MG63 (cell line): ENCODE measurements around the gene EMC8. TPM values are rescaled to one million over a fixed set of nuclear protein-coding genes. Genes with fewer than 3 reads are reported as not detected.

Source experiments
- DNase-seq: peaks from one replicate; pipeline ENCODE4 v3.0.0-alpha.2; 2020
- H3K27me3 ChIP-seq: fragments of 250-450 bp; sonication (Bioruptor Pico); 2 replicates; pipeline ENCODE4 v1.5.1; 2020; ENCODE audit warnings: mild to moderate bottlenecking, moderate library complexity
- H3K36me3 ChIP-seq: fragments of 250-450 bp; sonication (Bioruptor Pico); 2 replicates; pipeline ENCODE4 v1.5.1; 2020; ENCODE audit warnings: mild to moderate bottlenecking, moderate library complexity
- H3K4me3 ChIP-seq: fragments of 250-450 bp; sonication (Bioruptor Pico); 2 replicates; pipeline ENCODE4 v1.5.1; 2020; ENCODE audit warnings: mild to moderate bottlenecking, moderate library complexity
- H3K9me3 ChIP-seq: fragments of 250-450 bp; sonication (Bioruptor Pico); 2 replicates; pipeline ENCODE4 v1.5.1; 2020; ENCODE audit warnings: mild to moderate bottlenecking, moderate library complexity
- total RNA-seq: library from RNA; depleted of rRNA; stranded (reverse); fragments of >200 nt; shearing (Covaris generic); gene quantifications from 2 replicates; pipeline ENCODE4 v1.2.3, GENCODE V29; 2014; ENCODE audit warnings: low replicate concordance; rRNA removed

EMC8 gene
- total RNA-seq, 1 experiment from 2014 or later, result 46.4 TPM

- H3K27me3 ChIP-seq, result no peaks in the 10 kb centered on the region
- H3K36me3 ChIP-seq, result no peaks in the 10 kb centered on the region
- H3K4me3 ChIP-seq, result no peak overlapping the region
- H3K9me3 ChIP-seq, result no peaks in the 10 kb centered on the region
- DNase-seq, result no peak
Observed at GRCh38 chr16:85738923-85739715, 60.2 kb downstream of the EMC8 start.

- Histone ChIP-seq H3K36me3 (no peaks in the 10 kb centered on the region), H3K27me3 (no peaks in the 10 kb centered on the region), H3K9me3 (no peaks in the 10 kb centered on the region), H3K4me3 (no peak overlapping the region)
- DNase-seq, result no peak
Observed at GRCh38 chr16:85736921-85737320, 62.4 kb downstream of the EMC8 start.

- Histone ChIP-seq H3K9me3 (no peaks in the 10 kb centered on the region), H3K36me3 (no peaks in the 10 kb centered on the region), H3K27me3 (no peaks in the 10 kb centered on the region), H3K4me3 (no peak overlapping the region)
- DNase-seq, result no peak
Observed at GRCh38 chr16:85735946-85736345, 63.4 kb downstream of the EMC8 start.

GRCh38 chr16:85735225-85735635 lies 64.1 kb downstream of the EMC8 start:
- DNase-seq, result no peak
- Histone ChIP-seq H3K9me3 (no peaks in the 10 kb centered on the region), H3K36me3 (no peaks in the 10 kb centered on the region), H3K27me3 (no peaks in the 10 kb centered on the region), H3K4me3 (no peak overlapping the region)

- no peaks in the 10 kb centered on the region for H3K36me3 ChIP-seq
- no peak for DNase-seq
- no peaks in the 10 kb centered on the region for H3K27me3 ChIP-seq
- H3K9me3 ChIP-seq, result no peaks in the 10 kb centered on the region
- H3K4me3 ChIP-seq, result no peak overlapping the region
Observed at GRCh38 chr16:85734311-85735017, 64.9 kb downstream of the EMC8 start.

GRCh38 chr16:85733839-85734170 lies 65.5 kb downstream of the EMC8 start:
- no peaks in the 10 kb centered on the region for H3K36me3 ChIP-seq
- no peak for DNase-seq
- H3K4me3 ChIP-seq, result no peak overlapping the region
- H3K9me3 ChIP-seq, result no peaks in the 10 kb centered on the region
- no peaks in the 10 kb centered on the region for H3K27me3 ChIP-seq

GRCh38 chr16:85733155-85733838 lies 66.0 kb downstream of the EMC8 start:
- H3K4me3 ChIP-seq, result no peak overlapping the region
- H3K27me3 ChIP-seq, result no peaks in the 10 kb centered on the region
- no peak for DNase-seq
- no peaks in the 10 kb centered on the region for H3K36me3 ChIP-seq
- no peaks in the 10 kb centered on the region for H3K9me3 ChIP-seq

- Histone ChIP-seq H3K9me3 (no peaks in the 10 kb centered on the region), H3K27me3 (no peaks in the 10 kb centered on the region), H3K36me3 (no peaks in the 10 kb centered on the region), H3K4me3 (no peak overlapping the region)
- no peak for DNase-seq
Observed at GRCh38 chr16:85731179-85731578, 68.2 kb downstream of the EMC8 start.

- H3K4me3 ChIP-seq, result no peak overlapping the region
- no peaks in the 10 kb centered on the region for H3K9me3 ChIP-seq
- DNase-seq, result no peak
- no peaks in the 10 kb centered on the region for H3K36me3 ChIP-seq
- H3K27me3 ChIP-seq, result no peaks in the 10 kb centered on the region
Observed at GRCh38 chr16:85730186-85730465, 69.2 kb downstream of the EMC8 start.

GRCh38 chr16:85729452-85730185 lies 69.7 kb downstream of the EMC8 start:
- no peak for DNase-seq
- Histone ChIP-seq H3K27me3 (no peaks in the 10 kb centered on the region), H3K4me3 (no peak overlapping the region), H3K9me3 (no peaks in the 10 kb centered on the region), H3K36me3 (no peaks in the 10 kb centered on the region)

GRCh38 chr16:85728879-85729278 lies 70.5 kb downstream of the EMC8 start:
- Histone ChIP-seq H3K27me3 (no peaks in the 10 kb centered on the region), H3K9me3 (no peaks in the 10 kb centered on the region), H3K36me3 (no peaks in the 10 kb centered on the region), H3K4me3 (no peak overlapping the region)
- no peak for DNase-seq

Other genes starting within 250 kb of the EMC8 start
- 9.3 and 19.1 TPM in 2 replicates for gene GSE1, start 186.2 kb downstream of the EMC8 start, total RNA-seq
- 12.8 and 19.2 TPM in 2 replicates for gene GINS2, start 110.6 kb downstream of the EMC8 start, total RNA-seq
- gene C16orf74, start 48.4 kb downstream of the EMC8 start, total RNA-seq, result 4.6 and 8.7 TPM in 2 replicates
- gene COX4I1, start 151 bp upstream of the EMC8 start, total RNA-seq, result 673 and 682 TPM in 2 replicates
- gene IRF8, start 99.6 kb upstream of the EMC8 start, total RNA-seq, result not detected in 2 replicates